ENCODE data around the gene KLRG1. TPM values are rescaled to one million over a fixed set of nuclear protein-coding genes. Genes with fewer than 3 reads are reported as not detected.
A peak's percentile ranks its signal among the peaks of the same experiment; 100 is the strongest.

The KLRG1 gene
- total and polyA plus RNA-seq, 2 experiments from 2014 or later, result 8.5 to 13.1 TPM

GRCh38 chr12:8948701-8949341, 40.5 kb upstream of the KLRG1 start:
- peak; percentile 18 to 67 for DNase-seq (ENCODE audit: low read depth in 1 of 2, low spot score in 1 of 2)
- Histone ChIP-seq H3K4me3 (peak overlapping the region; percentile 67), H3K27me3 (no peaks in the 10 kb centered on the region), H3K36me3 (peaks cover 19% of the 10 kb centered on the region), H3K27ac (peak overlapping the region; percentile 99), H3K4me1 (ENCODE audit: low read depth) (peaks cover 11% of the 10 kb centered on the region), H3K9me3 (ENCODE audit: low read depth) (no peaks in the 10 kb centered on the region)
- no peak for TF ChIP-seq CTCF (IDR thresholded peaks at IDR 0.05; ENCODE audit: low read depth, low read length)

DNA sequence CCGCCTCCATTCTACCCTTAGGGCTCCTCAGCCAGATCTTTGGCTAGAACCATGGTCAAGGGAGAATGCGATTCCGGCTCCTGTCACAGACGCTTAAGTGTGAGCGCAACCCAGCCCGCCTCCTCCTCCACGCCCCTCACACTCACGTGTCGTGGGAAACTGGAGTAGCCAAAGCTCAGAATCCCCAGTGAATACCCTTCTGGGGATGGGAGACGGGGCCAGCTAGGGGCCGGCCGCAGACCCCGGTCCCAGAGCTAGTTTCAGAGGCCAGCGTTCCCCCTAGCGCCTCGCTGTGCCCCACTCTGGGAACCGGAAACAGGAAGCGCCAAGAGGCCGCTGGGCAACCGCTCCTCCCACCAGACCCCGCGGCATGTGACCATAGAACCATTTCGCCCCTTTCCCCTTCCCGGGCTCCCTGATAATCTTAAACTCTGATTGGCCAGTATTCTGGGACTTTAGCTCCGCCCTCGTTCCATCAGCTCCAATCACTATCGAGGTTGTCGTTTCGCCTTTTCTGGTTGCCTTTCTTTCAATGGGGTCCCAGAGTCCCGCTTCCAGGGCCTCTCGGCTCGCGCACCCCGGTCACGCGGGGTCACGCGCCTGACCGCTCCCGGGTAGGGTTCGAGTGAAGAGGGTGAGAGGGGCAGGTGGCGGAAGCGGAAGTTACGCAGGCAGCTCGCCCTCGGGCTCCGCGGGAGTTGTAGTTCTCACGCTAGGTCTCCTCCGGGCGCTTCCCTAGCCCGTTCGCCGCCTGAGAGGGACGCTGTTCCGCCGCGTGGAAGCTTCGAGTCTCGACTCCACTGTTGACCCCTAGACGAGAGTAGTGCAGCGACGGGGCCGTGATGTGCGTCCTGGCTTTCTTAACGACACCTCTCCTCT, 39.8 kb upstream of the KLRG1 start, which contains the start of gene M6PR:
Gene M6PR (minus strand): TSS at position 304 of the 879 bp plus-strand sequence. CDS start 3,241 bp downstream, outside the sequence.
- peak within 1 kb of the TSS; percentile 99 for H3K27ac ChIP-seq
- no peaks in the 10 kb centered on the region for H3K9me3 ChIP-seq (ENCODE audit: low read depth)
- TF ChIP-seq CTCF (IDR thresholded peaks at IDR 0.05; ENCODE audit: low read depth, low read length), result peak; percentile 53
- no peaks in the 10 kb centered on the region for H3K27me3 ChIP-seq
- DNase-seq (ENCODE audit: low read depth in 1 of 2, low spot score in 1 of 2), result peak; percentile 94 to 97
- peaks cover 11% of the 10 kb centered on the region for H3K4me1 ChIP-seq (ENCODE audit: low read depth)
- H3K36me3 ChIP-seq, result peaks cover 12% of the 10 kb centered on the region
- H3K4me3 ChIP-seq, result peak within 1 kb of the TSS; percentile 67

DNA sequence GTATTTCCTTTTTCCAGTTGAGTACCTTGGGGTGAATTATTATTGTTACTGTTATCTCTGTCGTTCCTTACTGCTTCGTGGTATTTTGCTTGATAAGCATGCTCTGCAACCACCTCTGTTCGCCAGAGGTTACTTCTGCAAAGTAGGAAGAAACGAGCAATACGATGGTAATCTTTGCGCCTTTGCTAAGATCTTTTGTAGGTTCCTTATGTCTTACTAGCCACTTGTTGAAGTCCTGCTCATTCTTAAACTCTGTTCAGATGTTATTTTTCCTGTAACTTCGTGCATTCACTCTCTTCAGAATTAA, 39.2 kb upstream of the KLRG1 start:
- DNase-seq (ENCODE audit: low read depth in 1 of 2, low spot score in 1 of 2), result no peak
- Histone ChIP-seq H3K27me3 (no peaks in the 10 kb centered on the region), H3K36me3 (peaks cover 8% of the 10 kb centered on the region), H3K27ac (peak overlapping the region; percentile 99), H3K9me3 (ENCODE audit: low read depth) (no peaks in the 10 kb centered on the region), H3K4me1 (ENCODE audit: low read depth) (peaks cover 11% of the 10 kb centered on the region), H3K4me3 (peak overlapping the region; percentile 67)
- no peak for TF ChIP-seq CTCF (IDR thresholded peaks at IDR 0.05; ENCODE audit: low read depth, low read length)

DNA sequence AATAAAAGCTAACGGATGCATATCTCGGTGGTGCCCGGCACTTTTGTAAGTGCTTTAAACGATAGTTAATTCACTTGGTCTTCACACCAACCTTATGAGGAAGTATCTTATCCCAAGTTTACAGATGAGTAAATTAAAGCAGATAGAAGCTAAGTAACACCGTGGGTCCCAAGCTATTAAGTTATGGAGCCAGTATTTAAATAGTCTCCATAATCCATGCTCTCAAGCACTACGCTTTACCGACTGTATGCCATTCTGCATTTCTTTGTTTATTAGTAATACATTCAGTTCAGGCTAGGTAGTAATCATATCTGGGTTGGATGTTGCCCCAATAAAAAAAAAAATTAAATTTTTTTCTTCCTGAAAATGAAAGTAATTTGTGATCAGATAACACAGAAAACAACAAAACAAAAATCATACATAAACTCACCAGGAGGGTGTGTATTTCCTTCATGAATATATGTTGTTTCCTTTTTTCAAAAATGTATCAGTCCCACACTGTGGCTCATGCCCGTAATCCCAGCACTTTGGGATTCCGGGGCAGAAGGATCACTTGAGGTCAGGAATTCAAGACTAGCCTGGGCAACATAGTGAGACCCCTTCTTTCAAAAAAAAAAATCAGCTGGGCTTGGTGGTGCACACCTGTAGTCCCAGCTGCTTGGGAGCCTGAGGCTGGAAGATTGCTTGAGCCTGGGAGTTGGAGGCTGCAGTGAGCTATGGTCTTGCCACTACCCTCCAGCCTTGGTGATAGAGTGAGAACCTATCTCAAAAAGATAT, 38.5 kb upstream of the KLRG1 start:
- Histone ChIP-seq H3K36me3 (peaks cover 4% of the 10 kb centered on the region), H3K4me3 (peak overlapping the region; percentile 67), H3K4me1 (ENCODE audit: low read depth) (peaks cover 11% of the 10 kb centered on the region), H3K27ac (peak overlapping the region; percentile 99), H3K27me3 (no peaks in the 10 kb centered on the region), H3K9me3 (ENCODE audit: low read depth) (no peaks in the 10 kb centered on the region)
- no peak for TF ChIP-seq CTCF (IDR thresholded peaks at IDR 0.05; ENCODE audit: low read depth, low read length)
- DNase-seq (ENCODE audit: low read depth in 1 of 2, low spot score in 1 of 2), result no peak

- peaks cover 11% of the 10 kb centered on the region for H3K4me1 ChIP-seq (ENCODE audit: low read depth)
- DNase-seq (ENCODE audit: low read depth in 1 of 2, low spot score in 1 of 2), result no peak
- no peaks in the 10 kb centered on the region for H3K36me3 ChIP-seq
- TF ChIP-seq CTCF (IDR thresholded peaks at IDR 0.05; ENCODE audit: low read depth, low read length), result no peak
- H3K4me3 ChIP-seq, result no peak overlapping the region
- H3K27ac ChIP-seq, result no peak overlapping the region
- H3K9me3 ChIP-seq (ENCODE audit: low read depth), result no peaks in the 10 kb centered on the region
- no peaks in the 10 kb centered on the region for H3K27me3 ChIP-seq
Observed at GRCh38 chr12:8951744-8952143, 37.6 kb upstream of the KLRG1 start.
